HG03064 (cell line): Measurements from ENCODE around the gene TTC13.
"Not testable (repeated sequence)": the region's sequence is repeated elsewhere in the genome, so short reads cannot be mapped to it uniquely, and the experiment has no call there.

ENCODE experiments used
- ATAC-seq: cut with Tn5 transposase; IDR thresholded peaks from one replicate; pipeline ENCODE4 v1.9.1; 2021; ENCODE audit warnings: low read depth; ENCODE audit not compliant: unreplicated experiment

Gene TTC13

GRCh38 chr1:230978491-230979388, at the start of gene TTC13, which contains the start of gene ARV1:
TTC13 (minus strand) TSS chr1:230978861; CDS start chr1:230978830, 31 bp downstream.
ARV1 (plus strand) TSS chr1:230979094; CDS start chr1:230979106, 12 bp downstream.
- peak; percentile 92 for ATAC-seq

GRCh38 chr1:231027971-231028370, 49.3 kb upstream of the TTC13 start:
- ATAC-seq, result no peak

GRCh38 chr1:231027136-231027925, 48.7 kb upstream of the TTC13 start:
- ATAC-seq, result no peak

GRCh38 chr1:231026576-231026975, 47.9 kb upstream of the TTC13 start:
- no peak for ATAC-seq

- no peak for ATAC-seq
These were observed 44.5 kb upstream of the TTC13 start for GRCh38 chr1:231023150-231023549.

- not testable (repeated sequence) for ATAC-seq
These were observed 43.9 kb upstream of the TTC13 start for GRCh38 chr1:231022543-231022942.

- no peak for ATAC-seq
These were observed 42.9 kb upstream of the TTC13 start for GRCh38 chr1:231021540-231022031.

- ATAC-seq, result no peak
These were observed 42.2 kb upstream of the TTC13 start for GRCh38 chr1:231020816-231021215.

GRCh38 chr1:231020139-231020601, 41.5 kb upstream of the TTC13 start:
- no peak for ATAC-seq

GRCh38 chr1:231019711-231020110, 41.0 kb upstream of the TTC13 start:
- ATAC-seq, result no peak

- ATAC-seq, result no peak
These were observed 38.3 kb upstream of the TTC13 start for GRCh38 chr1:231016966-231017365.

- ATAC-seq, result no peak
These were observed 37.6 kb upstream of the TTC13 start for GRCh38 chr1:231016234-231016633.

GRCh38 chr1:231013391-231014015, 34.8 kb upstream of the TTC13 start:
- ATAC-seq, result no peak

- ATAC-seq, result no peak
These were observed 33.3 kb upstream of the TTC13 start for GRCh38 chr1:231011963-231012362.

- ATAC-seq, result no peak
These were observed 32.7 kb upstream of the TTC13 start for GRCh38 chr1:231011360-231011759.

- not testable (repeated sequence) for ATAC-seq
These were observed 28.9 kb upstream of the TTC13 start for GRCh38 chr1:231007535-231007934.

GRCh38 chr1:231001892-231002291, 23.2 kb upstream of the TTC13 start:
- ATAC-seq, result no peak

GRCh38 chr1:231000639-231001038, 22.0 kb upstream of the TTC13 start:
- no peak for ATAC-seq

GRCh38 chr1:231000201-231000600, 21.5 kb upstream of the TTC13 start:
- ATAC-seq, result no peak

- ATAC-seq, result no peak
These were observed 16.2 kb upstream of the TTC13 start for GRCh38 chr1:230994860-230995259.
